NT2/D1 (cell line): ENCODE measurements around the gene SLC28A2.

Experiments
- SUZ12 ChIP-seq: IDR thresholded peaks from 2 replicates; pipeline ENCODE4 v1.6.1; 2011; ENCODE audit not compliant: insufficient read length, insufficient read depth; ENCODE audit errors: extremely low read depth
- YY1 ChIP-seq: IDR thresholded peaks from 2 replicates; pipeline ENCODE4 v1.6.1; 2011; ENCODE audit not compliant: insufficient read length, insufficient read depth
- ZNF274 ChIP-seq: IDR thresholded peaks from 2 replicates; pipeline ENCODE4 v1.6.1; 2011; ENCODE audit warnings: mild to moderate bottlenecking, low read depth, low read length

DNA sequence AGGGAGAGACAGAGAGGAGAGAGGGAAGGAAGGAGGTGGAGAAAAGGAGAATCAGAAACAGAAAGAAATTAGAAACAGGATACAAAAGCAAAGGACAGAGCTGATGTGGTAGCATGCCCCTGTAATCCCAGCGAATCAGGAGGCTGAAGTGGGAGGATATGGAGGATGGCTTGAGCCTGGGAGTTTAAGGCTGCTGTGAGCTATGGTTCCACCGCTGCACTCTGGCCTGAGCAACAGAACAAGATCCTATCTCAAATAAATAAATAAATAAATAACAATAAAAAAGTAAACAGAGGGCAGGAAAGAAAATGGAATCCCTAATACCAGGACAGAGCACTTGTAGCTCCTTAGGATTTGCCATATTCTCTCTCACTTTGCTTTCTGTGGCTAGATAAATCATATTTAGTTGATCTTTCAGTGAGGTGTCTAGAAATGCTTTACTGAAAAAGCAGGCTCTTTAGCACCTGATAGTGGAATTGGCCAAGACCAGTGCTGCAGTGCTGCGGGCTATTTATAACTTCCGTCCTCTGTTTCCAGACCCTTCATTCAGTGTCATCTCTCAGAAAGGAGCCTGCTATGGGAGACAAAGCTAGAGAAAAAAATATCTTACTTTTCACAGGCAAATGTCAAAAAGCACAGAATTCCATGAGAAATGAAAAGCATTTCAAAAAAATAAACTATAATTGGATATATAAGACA is 20.0 kb upstream of the SLC28A2 start:
- TF ChIP-seq YY1 (no peak), ZNF274 (no peak), SUZ12 (no peak)
